GM15510 (cell line): ENCODE data around the gene KDM1A.

Experiments
- POLR2A ChIP-seq: IDR thresholded peaks from 3 replicates; pipeline ENCODE4 v1.6.1; 2011; ENCODE audit warnings: borderline replicate concordance; ENCODE audit not compliant: insufficient read length; ENCODE audit errors: extremely low read depth

Gene KDM1A

GRCh38 chr1:23114424-23115079 is 95.3 kb downstream of the KDM1A start:
- TF ChIP-seq POLR2A = no peak

GRCh38 chr1:23116216-23116836 is 97.1 kb downstream of the KDM1A start:
- TF ChIP-seq POLR2A = no peak

GRCh38 chr1:23116921-23117699 is 97.8 kb downstream of the KDM1A start:
- no peak for TF ChIP-seq POLR2A

GRCh38 chr1:23118407-23118806 is 99.1 kb downstream of the KDM1A start:
- no peak for TF ChIP-seq POLR2A

- TF ChIP-seq POLR2A = no peak
These were observed 99.9 kb downstream of the KDM1A start for GRCh38 chr1:23118957-23119792.

GRCh38 chr1:23120383-23120782 is 101.1 kb downstream of the KDM1A start:
- no peak for TF ChIP-seq POLR2A

GRCh38 chr1:23122023-23122748 is 102.9 kb downstream of the KDM1A start:
- TF ChIP-seq POLR2A = no peak

GRCh38 chr1:23122796-23123195 is 103.5 kb downstream of the KDM1A start:
- TF ChIP-seq POLR2A = no peak

GRCh38 chr1:23123528-23123927 is 104.3 kb downstream of the KDM1A start:
- no peak for TF ChIP-seq POLR2A

GRCh38 chr1:23124259-23125026 is 105.2 kb downstream of the KDM1A start:
- no peak for TF ChIP-seq POLR2A

- no peak for TF ChIP-seq POLR2A
These were observed 106.2 kb downstream of the KDM1A start for GRCh38 chr1:23125489-23125888.

- TF ChIP-seq POLR2A = no peak
These were observed 106.9 kb downstream of the KDM1A start for GRCh38 chr1:23126200-23126599.

GRCh38 chr1:23126801-23127200 is 107.5 kb downstream of the KDM1A start:
- no peak for TF ChIP-seq POLR2A
